Peyer's patch (tissue), 4 donors: Measurements from ENCODE around the gene SLC26A2.

ENCODE experiments used
- CTCF ChIP-seq, 6 experiments: fragments of 450-650 bp in 4 of 6; fragments of 200-600 bp in 2 of 6; sonication (generic) in 1 of 6; IDR thresholded peaks; one replicate each; pipeline ENCODE4 v1.5.1; 2017 to 2019; ENCODE audit warnings: antibody characterized with exemption in 6 of 6, mild to moderate bottlenecking in 3 of 6, moderate library complexity in 1 of 6
- POLR2A ChIP-seq, 2 donors: fragments of 450-650 bp; IDR thresholded peaks; one replicate each; pipeline ENCODE4 v1.5.1; 2017; ENCODE audit warnings: antibody characterized with exemption in 2 of 2, mild to moderate bottlenecking in 2 of 2, moderate library complexity in 2 of 2

GRCh38 chr5:149915392-149916260 is 44.9 kb upstream of the SLC26A2 start:
- TF ChIP-seq CTCF (IDR thresholded peaks at IDR 0.05): no peak
- TF ChIP-seq POLR2A (IDR thresholded peaks at IDR 0.05): no peak
